NCI-H187 (cell line): ENCODE measurements around the gene CCDC59.

ENCODE experiments used
- DNase-seq, 2 experiments: peaks; one replicate each; lab custom pipeline; 2025; lab: John Stamatoyannopoulos, UW

Gene CCDC59

GRCh38 chr12:82314406-82314892 is 43.7 kb downstream of the CCDC59 start:
- DNase-seq = no peak
